ENCODE measurements around the gene YWHAE.
A peak's percentile ranks its signal among the peaks of the same experiment; 100 is the strongest.
"Not testable (repeated sequence)": the region's sequence is repeated elsewhere in the genome, so short reads cannot be mapped to it uniquely, and the experiment has no call there.

Gene YWHAE

DNA sequence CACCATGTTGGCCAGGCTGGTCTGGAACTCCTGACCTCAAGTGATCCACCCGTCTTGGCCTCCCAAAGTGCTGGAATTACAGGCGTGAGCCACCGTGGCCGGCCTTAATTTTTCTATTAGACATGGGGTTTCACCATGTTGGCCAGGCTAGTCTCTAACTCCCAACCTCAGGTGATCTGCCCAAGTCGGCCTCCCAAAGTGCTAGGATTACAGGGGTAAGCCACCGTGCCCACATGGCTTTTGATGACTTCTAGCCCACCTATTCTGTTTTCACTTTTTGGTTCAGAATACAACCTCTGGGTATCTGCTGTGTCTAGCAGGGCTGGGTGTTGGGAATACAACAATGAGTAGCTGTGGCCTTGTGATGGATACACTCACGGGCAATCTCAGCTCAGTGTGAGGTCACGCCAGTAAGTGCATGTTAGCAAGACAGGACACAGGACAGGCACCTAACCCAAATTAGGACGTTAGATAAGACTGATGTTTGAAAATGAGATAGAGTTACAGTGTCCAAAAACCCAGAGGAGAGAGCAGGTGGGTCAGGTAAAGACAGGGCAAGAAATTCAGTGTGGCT is 14.1 kb upstream of the YWHAE start:
- no peak for DNase-seq (ENCODE audit: low read depth)
- H3K4me3 ChIP-seq (ENCODE audit: control insufficient read depth, low read depth, low read length), result no peak overlapping the region
- TF ChIP-seq, protein P1, sequence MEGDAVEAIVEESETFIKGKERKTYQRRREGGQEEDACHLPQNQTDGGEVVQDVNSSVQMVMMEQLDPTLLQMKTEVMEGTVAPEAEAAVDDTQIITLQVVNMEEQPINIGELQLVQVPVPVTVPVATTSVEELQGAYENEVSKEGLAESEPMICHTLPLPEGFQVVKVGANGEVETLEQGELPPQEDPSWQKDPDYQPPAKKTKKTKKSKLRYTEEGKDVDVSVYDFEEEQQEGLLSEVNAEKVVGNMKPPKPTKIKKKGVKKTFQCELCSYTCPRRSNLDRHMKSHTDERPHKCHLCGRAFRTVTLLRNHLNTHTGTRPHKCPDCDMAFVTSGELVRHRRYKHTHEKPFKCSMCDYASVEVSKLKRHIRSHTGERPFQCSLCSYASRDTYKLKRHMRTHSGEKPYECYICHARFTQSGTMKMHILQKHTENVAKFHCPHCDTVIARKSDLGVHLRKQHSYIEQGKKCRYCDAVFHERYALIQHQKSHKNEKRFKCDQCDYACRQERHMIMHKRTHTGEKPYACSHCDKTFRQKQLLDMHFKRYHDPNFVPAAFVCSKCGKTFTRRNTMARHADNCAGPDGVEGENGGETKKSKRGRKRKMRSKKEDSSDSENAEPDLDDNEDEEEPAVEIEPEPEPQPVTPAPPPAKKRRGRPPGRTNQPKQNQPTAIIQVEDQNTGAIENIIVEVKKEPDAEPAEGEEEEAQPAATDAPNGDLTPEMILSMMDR (conservative IDR thresholded peaks at IDR 0.05; ENCODE audit: control insufficient read depth, insufficient read depth, low read depth, low read length), result no peak

DNA sequence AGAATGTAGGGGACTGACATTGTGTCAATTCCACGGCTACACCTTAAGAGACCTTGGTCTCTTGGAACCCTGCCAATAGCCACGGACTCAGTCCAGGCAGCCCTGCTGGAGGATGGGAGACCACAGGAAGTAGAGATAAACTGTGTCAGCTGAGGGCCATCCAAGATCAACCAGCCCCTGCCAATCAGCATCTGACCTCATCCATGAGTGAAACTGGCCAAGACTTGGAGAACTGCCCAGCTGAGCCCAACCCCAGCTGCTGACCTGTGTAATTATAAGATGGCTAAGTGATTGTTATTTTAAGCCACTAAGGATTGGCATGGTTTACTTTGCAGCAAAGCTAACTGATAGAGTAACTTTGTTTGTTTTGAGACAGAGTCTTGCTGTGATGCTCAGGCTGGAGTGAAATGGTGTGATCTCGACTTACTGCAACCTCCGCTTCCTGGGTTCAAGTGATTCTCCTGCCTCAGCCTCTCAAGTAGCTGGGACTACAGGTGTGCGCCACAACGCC is 13.3 kb upstream of the YWHAE start:
- H3K4me3 ChIP-seq (ENCODE audit: control insufficient read depth, low read depth, low read length), result no peak overlapping the region
- DNase-seq (ENCODE audit: low read depth), result peak; percentile 94
- TF ChIP-seq, protein P1 (conservative IDR thresholded peaks at IDR 0.05; ENCODE audit: control insufficient read depth, insufficient read depth, low read depth, low read length), result no peak

DNA sequence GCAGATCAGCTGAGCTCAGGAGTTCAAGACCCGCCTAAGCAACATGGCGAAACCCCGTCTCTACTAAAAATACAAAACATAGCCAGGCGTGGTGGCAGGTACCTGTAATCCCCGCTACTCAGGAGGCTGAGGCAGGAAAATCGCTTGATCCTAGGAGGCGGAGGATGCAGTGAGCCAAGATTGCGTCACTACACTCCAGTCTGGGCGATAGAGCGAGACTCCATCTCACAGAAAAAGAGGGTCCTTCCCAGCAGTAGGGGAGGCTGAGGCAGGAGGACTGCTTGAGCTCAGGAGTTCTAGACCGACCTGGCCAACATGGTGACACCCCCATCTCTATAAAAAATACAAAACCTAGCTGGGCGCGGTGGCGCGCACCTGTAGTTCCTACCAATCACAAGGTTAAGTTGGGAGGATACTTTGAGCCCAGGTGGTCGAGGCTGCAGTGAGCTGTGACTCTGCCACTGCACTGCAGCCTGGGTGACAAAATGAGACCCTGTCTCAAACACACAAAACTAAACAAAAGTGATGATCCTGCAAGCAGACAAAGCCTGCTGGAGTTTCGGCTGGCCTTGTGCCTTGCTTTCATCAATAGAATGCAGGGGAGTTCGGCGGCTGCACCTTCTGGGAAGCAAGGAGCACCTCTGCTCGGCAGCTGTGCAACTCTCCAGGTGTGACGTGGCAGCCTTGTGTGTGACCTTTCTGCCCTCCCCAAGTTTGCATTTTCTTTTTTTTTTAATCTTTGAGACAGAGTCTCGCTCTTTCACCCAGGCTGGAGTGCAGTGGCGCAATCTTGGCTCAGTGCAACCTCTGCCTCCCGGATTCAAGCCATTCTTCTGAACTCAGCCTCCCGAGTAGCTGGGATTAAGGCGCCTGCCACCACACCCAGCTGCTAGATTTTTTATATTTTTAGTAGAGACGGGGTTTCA is 12.4 kb upstream of the YWHAE start:
- TF ChIP-seq, protein P1 (conservative IDR thresholded peaks at IDR 0.05; ENCODE audit: control insufficient read depth, insufficient read depth, low read depth, low read length), result no peak
- DNase-seq (ENCODE audit: low read depth), result peak; percentile 38
- H3K4me3 ChIP-seq (ENCODE audit: control insufficient read depth, low read depth, low read length), result no peak overlapping the region

DNA sequence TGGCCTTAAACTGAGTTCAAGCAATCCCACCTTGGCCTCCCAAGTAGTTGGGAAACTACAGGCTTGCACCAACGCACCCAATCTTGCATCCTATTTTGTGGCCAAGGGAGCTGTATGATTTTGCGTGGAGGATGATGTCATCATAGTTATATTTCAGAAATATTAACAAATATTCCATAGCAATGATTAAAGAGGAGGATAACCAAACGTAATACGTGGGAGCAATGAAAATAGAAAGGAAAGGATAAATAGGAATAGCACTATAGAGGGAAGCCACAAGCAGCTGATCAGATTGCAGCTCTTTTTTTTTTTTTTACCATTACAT is 2.2 kb upstream of the YWHAE start:
- no peak for DNase-seq (ENCODE audit: low read depth)
- TF ChIP-seq, protein P1 (conservative IDR thresholded peaks at IDR 0.05; ENCODE audit: control insufficient read depth, insufficient read depth, low read depth, low read length), result no peak
- H3K4me3 ChIP-seq (ENCODE audit: control insufficient read depth, low read depth, low read length), result no peak overlapping the region

DNA sequence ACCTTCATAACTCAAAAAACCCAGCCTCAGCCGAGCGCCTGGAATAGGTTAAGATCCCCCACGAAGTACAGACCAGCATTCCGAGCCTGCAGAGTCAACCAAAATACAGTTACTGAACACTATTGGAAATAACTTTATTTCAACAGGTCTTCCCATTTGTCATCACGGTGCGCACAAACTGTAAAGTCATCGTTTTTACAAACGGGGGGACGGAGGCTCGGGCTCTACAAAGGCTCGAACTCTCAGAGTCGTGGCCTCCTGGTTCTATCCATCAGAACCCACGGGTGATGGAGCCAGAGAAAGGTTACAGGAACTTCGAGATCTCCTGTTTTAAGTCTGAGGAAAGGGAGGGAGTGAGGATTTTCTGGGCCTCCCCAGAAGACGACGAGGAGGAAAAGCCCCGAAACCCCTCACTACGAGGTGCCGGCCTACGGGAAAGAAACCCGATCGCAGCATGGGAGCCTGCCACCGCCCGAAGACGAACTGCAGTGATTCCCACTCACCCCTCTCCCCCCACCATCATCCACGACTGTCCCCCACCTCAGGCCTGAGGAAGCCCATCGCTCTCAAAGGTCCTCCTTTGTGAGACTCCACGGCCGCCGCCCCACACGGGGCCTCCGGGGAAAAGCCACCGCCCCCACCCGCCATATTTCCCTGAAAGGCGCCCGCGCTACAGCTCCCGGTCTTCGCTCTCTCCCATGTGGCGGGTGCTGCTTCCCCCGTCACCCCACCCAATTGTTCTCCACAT is 917 bp downstream of the YWHAE start:
- TF ChIP-seq, protein P1 (conservative IDR thresholded peaks at IDR 0.05; ENCODE audit: control insufficient read depth, insufficient read depth, low read depth, low read length), result no peak
- H3K4me3 ChIP-seq (ENCODE audit: control insufficient read depth, low read depth, low read length), result peak overlapping the region; percentile 99
- peak; percentile 42 for DNase-seq (ENCODE audit: low read depth)

DNA sequence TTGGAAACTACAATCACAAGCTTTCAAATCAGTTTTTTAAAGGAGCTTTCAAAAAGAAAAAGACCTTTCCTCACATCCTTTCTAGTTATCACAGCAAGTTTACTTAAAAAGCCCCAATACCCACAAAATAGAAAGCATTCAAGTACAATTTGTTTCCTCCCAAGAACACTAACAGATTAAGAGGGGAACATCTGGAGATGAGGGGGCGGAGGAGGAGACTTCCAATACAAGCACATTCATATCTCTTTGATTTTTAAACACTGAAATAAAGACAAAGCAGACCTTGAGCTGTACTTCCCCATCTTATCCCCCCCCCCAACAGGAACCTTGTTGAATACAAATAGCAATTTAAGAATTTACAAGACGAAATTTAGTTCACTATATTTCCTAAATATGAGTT is 2.0 kb downstream of the YWHAE start:
- TF ChIP-seq, protein P1 (conservative IDR thresholded peaks at IDR 0.05; ENCODE audit: control insufficient read depth, insufficient read depth, low read depth, low read length), result no peak
- DNase-seq (ENCODE audit: low read depth), result peak; percentile 60
- peak overlapping the region; percentile 99 for H3K4me3 ChIP-seq (ENCODE audit: control insufficient read depth, low read depth, low read length)

DNA sequence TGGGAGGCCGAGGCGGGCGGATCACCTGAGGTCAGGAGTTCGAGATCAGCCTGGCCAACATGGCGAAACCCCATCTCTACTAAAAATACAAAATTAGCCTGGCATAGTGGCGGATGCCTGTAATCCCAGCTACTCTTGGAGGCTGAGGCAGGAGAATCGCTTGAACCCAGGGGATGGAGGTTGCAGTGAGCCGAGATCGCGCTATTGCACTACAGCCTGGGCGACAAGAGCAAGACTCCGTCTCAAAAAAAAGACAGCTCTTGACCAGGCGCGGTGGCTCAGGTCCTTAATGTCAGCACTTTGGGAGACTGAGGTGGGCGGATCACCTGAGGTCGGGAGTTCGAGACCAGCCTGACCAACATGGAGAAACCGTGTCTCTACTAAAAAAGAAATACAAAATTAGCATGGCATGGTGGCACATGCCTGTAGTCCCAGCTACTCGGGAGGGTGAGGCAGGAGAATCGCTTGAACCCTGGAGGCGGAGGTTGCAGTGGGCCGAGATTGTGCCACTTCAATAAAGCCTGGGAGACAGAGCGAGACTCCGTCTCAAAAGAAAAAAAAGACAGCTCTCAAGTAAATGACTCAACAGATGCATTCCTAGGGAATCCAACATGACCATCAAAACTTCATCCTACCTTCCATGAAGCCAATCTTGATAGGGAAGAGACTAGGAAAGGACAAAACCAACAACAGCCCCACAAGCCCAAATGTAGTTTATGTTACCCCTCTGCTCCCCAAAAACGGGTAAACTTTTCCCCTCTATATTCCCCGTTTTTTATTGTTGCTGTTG is 4.0 kb downstream of the YWHAE start:
- DNase-seq (ENCODE audit: low read depth), result peak; percentile 23
- H3K4me3 ChIP-seq (ENCODE audit: control insufficient read depth, low read depth, low read length), result not testable (repeated sequence)
